SJCRH30 (cell line): ENCODE results near the gene ASTN2. TPM values are rescaled to one million over a fixed set of nuclear protein-coding genes. Genes with fewer than 3 reads are reported as not detected.

Experiments
- DNase-seq, 2 experiments: peaks; one replicate each; pipeline ENCODE4 v3.0.0-alpha.2; 2015 to 2020
- H3K27ac ChIP-seq: fragments of 250-450 bp; sonication (Bioruptor Pico); 2 replicates; pipeline ENCODE4 v1.5.1; 2020; ENCODE audit warnings: mild to moderate bottlenecking, moderate library complexity
- H3K27me3 ChIP-seq: fragments of 250-450 bp; sonication (Bioruptor Pico); 2 replicates; pipeline ENCODE4 v1.5.1; 2020; ENCODE audit warnings: mild to moderate bottlenecking, moderate library complexity
- H3K36me3 ChIP-seq: fragments of 250-450 bp; sonication (Bioruptor Pico); 2 replicates; pipeline ENCODE4 v1.5.1; 2020; ENCODE audit warnings: mild to moderate bottlenecking, moderate library complexity
- H3K4me1 ChIP-seq: fragments of 250-450 bp; sonication (Bioruptor Pico); 2 replicates; pipeline ENCODE4 v1.5.1; 2020; ENCODE audit warnings: mild to moderate bottlenecking, moderate library complexity
- H3K4me3 ChIP-seq: fragments of 250-450 bp; sonication (Bioruptor Pico); 2 replicates; pipeline ENCODE4 v1.5.1; 2020; ENCODE audit warnings: mild to moderate bottlenecking, moderate library complexity
- H3K9me3 ChIP-seq: fragments of 250-450 bp; sonication (Bioruptor Pico); replicated peaks from 2 replicates; pipeline ENCODE4 v1.5.1; 2020; ENCODE audit warnings: mild to moderate bottlenecking, moderate library complexity
- total RNA-seq: library from RNA; depleted of rRNA; stranded (reverse); fragments of >200 nt; shearing (Covaris generic); gene quantifications from 2 replicates; pipeline ENCODE4 v1.2.3, GENCODE V29; 2014

The ASTN2 gene
- total RNA-seq, 1 experiment from 2014 or later, result 19.8 TPM

- Histone ChIP-seq H3K36me3 (no peaks in the 10 kb centered on the region), H3K4me1 (no peaks in the 10 kb centered on the region), H3K27ac (no peak overlapping the region), H3K27me3 (no peaks in the 10 kb centered on the region), H3K9me3 (0 out of 2 replicates have a peak, but pooled peaks cover 4% of the 10 kb centered on the region), H3K4me3 (no peak overlapping the region)
- no peak for DNase-seq
These were observed 230.7 kb downstream of the ASTN2 start for GRCh38 chr9:117184173-117184572.

GRCh38 chr9:117182046-117182445, 232.8 kb downstream of the ASTN2 start:
- no peak for DNase-seq
- Histone ChIP-seq H3K9me3 (0 out of 2 replicates have a peak, but pooled peaks cover 4% of the 10 kb centered on the region), H3K36me3 (no peaks in the 10 kb centered on the region), H3K27ac (no peak overlapping the region), H3K4me3 (no peak overlapping the region), H3K27me3 (no peaks in the 10 kb centered on the region), H3K4me1 (no peaks in the 10 kb centered on the region)

- H3K9me3 ChIP-seq, result 0 out of 2 replicates have a peak, but pooled peaks cover 4% of the 10 kb centered on the region
- no peak for DNase-seq
- H3K4me1 ChIP-seq, result no peaks in the 10 kb centered on the region
- H3K36me3 ChIP-seq, result no peaks in the 10 kb centered on the region
- H3K27ac ChIP-seq, result no peak overlapping the region
- H3K27me3 ChIP-seq, result no peaks in the 10 kb centered on the region
- no peak overlapping the region for H3K4me3 ChIP-seq
These were observed 233.9 kb downstream of the ASTN2 start for GRCh38 chr9:117180896-117181445.

GRCh38 chr9:117178596-117179375, 236.1 kb downstream of the ASTN2 start:
- H3K27me3 ChIP-seq, result no peaks in the 10 kb centered on the region
- H3K36me3 ChIP-seq, result no peaks in the 10 kb centered on the region
- H3K9me3 ChIP-seq, result 0 out of 2 replicates have a peak, but pooled peaks cover 4% of the 10 kb centered on the region
- H3K4me1 ChIP-seq, result no peaks in the 10 kb centered on the region
- DNase-seq, result peak; percentile 36 to 40
- H3K4me3 ChIP-seq, result no peak overlapping the region
- H3K27ac ChIP-seq, result peak overlapping the region; percentile 5; the same call in 1 of the 2 replicates

- Histone ChIP-seq H3K4me1 (peaks cover 5% of the 10 kb centered on the region; the same call in 1 of the 2 replicates), H3K4me3 (no peak overlapping the region), H3K27me3 (no peaks in the 10 kb centered on the region), H3K36me3 (no peaks in the 10 kb centered on the region), H3K27ac (no peak overlapping the region), H3K9me3 (no peaks in the 10 kb centered on the region)
- DNase-seq, result no peak
These were observed 244.3 kb downstream of the ASTN2 start for GRCh38 chr9:117170567-117170966.

- no peak overlapping the region for H3K4me3 ChIP-seq
- peaks cover 15% of the 10 kb centered on the region for H3K4me1 ChIP-seq
- H3K27me3 ChIP-seq, result no peaks in the 10 kb centered on the region
- DNase-seq, result no peak
- H3K9me3 ChIP-seq, result no peaks in the 10 kb centered on the region
- H3K27ac ChIP-seq, result no peak overlapping the region
- H3K36me3 ChIP-seq, result no peaks in the 10 kb centered on the region
These were observed 245.7 kb downstream of the ASTN2 start for GRCh38 chr9:117169089-117169621.

GRCh38 chr9:117164512-117164911, 250.3 kb downstream of the ASTN2 start:
- DNase-seq, result no peak
- Histone ChIP-seq H3K4me3 (no peak overlapping the region), H3K27ac (no peak overlapping the region), H3K4me1 (peaks cover 15% of the 10 kb centered on the region), H3K9me3 (no peaks in the 10 kb centered on the region; the same call in 1 of the 2 replicates), H3K27me3 (no peaks in the 10 kb centered on the region), H3K36me3 (no peaks in the 10 kb centered on the region)

- peak in 1 of 2 experiments; percentile 37 for DNase-seq
- Histone ChIP-seq H3K27ac (no peak overlapping the region), H3K4me3 (no peak overlapping the region), H3K27me3 (no peaks in the 10 kb centered on the region), H3K9me3 (no peaks in the 10 kb centered on the region; the same call in 1 of the 2 replicates), H3K4me1 (peaks cover 27% of the 10 kb centered on the region), H3K36me3 (no peaks in the 10 kb centered on the region)
These were observed 254.6 kb downstream of the ASTN2 start for GRCh38 chr9:117160254-117160653.

GRCh38 chr9:117156771-117157535, 257.9 kb downstream of the ASTN2 start:
- no peaks in the 10 kb centered on the region for H3K9me3 ChIP-seq
- no peaks in the 10 kb centered on the region for H3K36me3 ChIP-seq
- H3K27me3 ChIP-seq, result no peaks in the 10 kb centered on the region
- peaks cover 20% of the 10 kb centered on the region for H3K4me1 ChIP-seq
- no peak overlapping the region for H3K27ac ChIP-seq
- DNase-seq, result peak in 1 of 2 experiments; percentile 53
- H3K4me3 ChIP-seq, result no peak overlapping the region

GRCh38 chr9:117156144-117156688, 258.6 kb downstream of the ASTN2 start:
- no peak overlapping the region for H3K27ac ChIP-seq

GRCh38 chr9:117153021-117153420, 261.8 kb downstream of the ASTN2 start:
- no peak for DNase-seq
- H3K36me3 ChIP-seq, result no peaks in the 10 kb centered on the region
- no peak overlapping the region for H3K27ac ChIP-seq
- no peak overlapping the region for H3K4me3 ChIP-seq
- no peaks in the 10 kb centered on the region for H3K27me3 ChIP-seq
- H3K4me1 ChIP-seq, result peaks cover 20% of the 10 kb centered on the region
- no peaks in the 10 kb centered on the region for H3K9me3 ChIP-seq

More at GRCh38 chr9:117156144-117156688, 258.6 kb downstream of the ASTN2 start:
- H3K4me1 ChIP-seq, result peaks cover 20% of the 10 kb centered on the region
- DNase-seq, result no peak
- H3K9me3 ChIP-seq, result no peaks in the 10 kb centered on the region
- H3K4me3 ChIP-seq, result no peak overlapping the region
- H3K27me3 ChIP-seq, result no peaks in the 10 kb centered on the region
- H3K36me3 ChIP-seq, result no peaks in the 10 kb centered on the region

- H3K27me3 ChIP-seq, result no peaks in the 10 kb centered on the region
- no peak overlapping the region for H3K27ac ChIP-seq
- H3K36me3 ChIP-seq, result no peaks in the 10 kb centered on the region
- no peaks in the 10 kb centered on the region for H3K9me3 ChIP-seq
- no peak for DNase-seq
- H3K4me3 ChIP-seq, result no peak overlapping the region
- peaks cover 11% of the 10 kb centered on the region for H3K4me1 ChIP-seq
These were observed 263.1 kb downstream of the ASTN2 start for GRCh38 chr9:117151716-117152115.

- H3K27ac ChIP-seq, result no peak overlapping the region
- DNase-seq, result no peak
- no peaks in the 10 kb centered on the region for H3K9me3 ChIP-seq
- no peak overlapping the region for H3K4me3 ChIP-seq
- H3K4me1 ChIP-seq, result no peaks in the 10 kb centered on the region
- no peaks in the 10 kb centered on the region for H3K36me3 ChIP-seq
- no peaks in the 10 kb centered on the region for H3K27me3 ChIP-seq
These were observed 264.9 kb downstream of the ASTN2 start for GRCh38 chr9:117149996-117150395.

GRCh38 chr9:117145811-117146490, 268.9 kb downstream of the ASTN2 start:
- no peaks in the 10 kb centered on the region for H3K27me3 ChIP-seq
- no peaks in the 10 kb centered on the region for H3K36me3 ChIP-seq
- H3K4me3 ChIP-seq, result no peak overlapping the region
- H3K27ac ChIP-seq, result no peak overlapping the region
- H3K4me1 ChIP-seq, result no peaks in the 10 kb centered on the region
- DNase-seq, result no peak
- no peaks in the 10 kb centered on the region for H3K9me3 ChIP-seq
